GM12873 (cell line): Measurements from ENCODE around the gene HESX1.

Source experiments
- TF ChIP-seq, protein P1 (sequence below): IDR thresholded peaks from 2 replicates; pipeline ENCODE4 v1.5.1; 2012; ENCODE audit warnings: low read depth, mild to moderate bottlenecking, moderate library complexity, low read length, control low read depth; ENCODE audit not compliant: insufficient read depth; ENCODE audit errors: missing control alignments

Gene HESX1

GRCh38 chr3:57160765-57161538 is 38.8 kb downstream of the HESX1 start:
- TF ChIP-seq, protein P1, sequence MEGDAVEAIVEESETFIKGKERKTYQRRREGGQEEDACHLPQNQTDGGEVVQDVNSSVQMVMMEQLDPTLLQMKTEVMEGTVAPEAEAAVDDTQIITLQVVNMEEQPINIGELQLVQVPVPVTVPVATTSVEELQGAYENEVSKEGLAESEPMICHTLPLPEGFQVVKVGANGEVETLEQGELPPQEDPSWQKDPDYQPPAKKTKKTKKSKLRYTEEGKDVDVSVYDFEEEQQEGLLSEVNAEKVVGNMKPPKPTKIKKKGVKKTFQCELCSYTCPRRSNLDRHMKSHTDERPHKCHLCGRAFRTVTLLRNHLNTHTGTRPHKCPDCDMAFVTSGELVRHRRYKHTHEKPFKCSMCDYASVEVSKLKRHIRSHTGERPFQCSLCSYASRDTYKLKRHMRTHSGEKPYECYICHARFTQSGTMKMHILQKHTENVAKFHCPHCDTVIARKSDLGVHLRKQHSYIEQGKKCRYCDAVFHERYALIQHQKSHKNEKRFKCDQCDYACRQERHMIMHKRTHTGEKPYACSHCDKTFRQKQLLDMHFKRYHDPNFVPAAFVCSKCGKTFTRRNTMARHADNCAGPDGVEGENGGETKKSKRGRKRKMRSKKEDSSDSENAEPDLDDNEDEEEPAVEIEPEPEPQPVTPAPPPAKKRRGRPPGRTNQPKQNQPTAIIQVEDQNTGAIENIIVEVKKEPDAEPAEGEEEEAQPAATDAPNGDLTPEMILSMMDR: no peak

DNA sequence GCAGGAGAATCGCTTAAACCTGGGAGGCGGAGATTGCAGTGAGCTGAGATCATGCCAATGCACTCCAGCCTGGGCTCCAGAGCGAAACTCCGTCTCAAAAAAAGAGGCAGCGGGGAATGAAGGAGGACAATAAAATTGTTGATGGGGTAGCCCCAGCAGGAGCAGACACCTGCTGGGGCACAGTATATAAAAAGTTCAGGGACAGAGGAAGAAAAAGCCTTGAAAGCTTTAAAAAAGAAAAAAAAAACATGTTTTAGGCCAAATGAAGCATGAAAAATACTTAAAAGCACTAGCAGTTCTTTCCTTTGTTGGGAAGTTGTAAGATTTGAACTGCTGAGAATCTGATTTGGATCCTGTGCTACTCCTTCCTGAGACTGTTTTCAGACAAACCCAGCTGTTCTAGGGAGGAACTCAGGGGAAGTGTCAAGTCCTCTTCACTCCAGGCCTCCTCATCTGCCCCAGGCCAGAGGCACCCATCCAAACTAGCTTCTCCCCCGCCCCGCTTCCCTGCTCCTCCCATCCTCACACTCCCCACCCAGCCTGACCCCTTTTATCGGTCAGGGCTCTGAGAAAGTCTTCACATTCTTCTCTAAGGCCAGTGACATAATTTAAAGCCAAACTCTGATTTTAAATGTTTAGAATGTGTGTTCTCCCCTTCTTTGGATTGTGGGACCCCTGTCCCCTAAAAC is 39.6 kb downstream of the HESX1 start:
- TF ChIP-seq, protein P1: no peak

- TF ChIP-seq, protein P1: no peak
Observed at GRCh38 chr3:57158813-57159738, 40.7 kb downstream of the HESX1 start.

- TF ChIP-seq, protein P1: no peak
Observed at GRCh38 chr3:57158325-57158724, 41.5 kb downstream of the HESX1 start.

DNA sequence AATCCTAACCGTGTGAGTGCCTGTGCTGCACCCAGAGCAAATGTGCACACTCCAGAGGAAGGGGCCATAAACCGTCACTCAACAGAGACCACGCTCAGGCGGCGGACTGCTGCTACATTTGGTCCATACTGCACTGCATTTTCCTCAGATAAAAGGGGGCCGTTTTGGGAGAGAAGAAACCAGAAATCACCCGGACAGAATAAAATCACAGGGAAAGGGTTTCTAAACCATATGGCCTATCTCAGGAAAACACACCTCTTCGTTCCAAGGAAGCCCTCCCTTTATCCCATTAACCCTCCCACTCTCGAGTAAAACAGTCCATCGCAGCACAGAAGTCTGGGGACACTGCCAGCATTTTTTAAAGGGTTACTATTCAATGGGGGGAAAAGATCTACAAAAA is 42.2 kb downstream of the HESX1 start:
- TF ChIP-seq, protein P1: no peak

DNA sequence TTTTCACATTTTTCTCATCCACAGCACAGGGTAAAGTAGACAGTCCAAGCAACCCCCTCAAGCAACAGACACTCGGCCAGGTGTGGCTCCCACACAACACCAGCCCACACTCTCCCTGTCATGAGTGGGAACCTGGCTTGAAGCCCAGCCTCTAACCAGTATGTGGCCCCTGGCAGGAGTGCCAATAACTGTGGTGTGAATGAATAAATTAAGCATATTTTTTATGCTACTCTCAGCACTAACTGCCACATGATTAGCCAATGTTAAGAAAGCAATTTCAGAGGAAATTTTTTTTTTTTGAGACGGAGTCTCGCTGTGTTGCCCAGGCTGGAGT is 44.5 kb downstream of the HESX1 start:
- TF ChIP-seq, protein P1: no peak

DNA sequence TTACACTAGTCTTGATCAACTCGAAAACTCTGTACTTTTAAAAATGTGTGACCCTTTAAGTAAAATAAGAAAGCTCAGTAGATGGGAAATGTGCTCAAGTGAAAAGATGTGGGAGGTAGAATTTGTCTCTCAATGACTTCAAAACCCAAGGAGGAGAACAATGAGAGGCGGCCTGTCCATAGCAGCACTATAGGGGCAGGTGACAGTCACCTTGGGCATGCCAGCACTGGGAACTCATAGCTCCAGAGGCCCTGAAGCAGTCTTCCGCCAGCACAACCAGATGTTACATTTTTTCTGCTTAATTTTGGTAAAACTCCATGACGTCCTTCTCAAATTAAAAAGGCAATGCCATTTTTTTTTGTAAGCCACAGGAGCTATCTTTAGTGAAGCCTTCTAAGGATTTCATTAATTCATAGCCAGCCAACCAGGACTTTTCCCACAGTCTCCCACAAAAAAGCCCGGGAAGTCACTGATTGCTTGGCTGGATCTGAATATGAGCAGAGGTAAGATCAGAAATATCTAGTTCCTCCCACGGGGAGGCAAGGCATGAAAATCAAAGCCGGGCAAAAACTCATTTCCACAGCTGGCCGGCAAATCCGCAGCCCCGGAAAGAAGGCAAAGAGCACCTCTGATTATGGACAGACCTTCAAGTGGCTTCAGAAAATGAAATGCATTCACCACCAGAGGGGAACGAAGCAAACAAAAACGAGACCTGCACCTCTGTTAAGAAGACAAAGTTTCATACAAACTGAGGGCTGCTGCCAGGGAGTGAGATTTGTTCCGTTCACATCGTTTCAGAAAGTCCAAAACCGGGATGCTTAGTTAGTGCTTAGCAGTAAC is 45.1 kb downstream of the HESX1 start:
- TF ChIP-seq, protein P1: no peak
